Activated CD4-positive, alpha-beta T cell treated with anti-CD3 and anti-CD28 coated beads, Interleukin-2, amount 10 ng/mL, durations not matched to agents 24 days and 14 days (primary cell): ENCODE data around the gene ANO1. TPM values are rescaled to one million over a fixed set of nuclear protein-coding genes. Genes with fewer than 3 reads are reported as not detected.

Experiments
- DNase-seq: peaks from one replicate; pipeline ENCODE4 v3.0.0; 2022
- H3K27ac Mint-ChIP-seq: one replicate; pipeline ENCODE4 v1.8.0; 2022; ENCODE audit warnings: mild to moderate bottlenecking, mixed read lengths
- H3K27me3 Mint-ChIP-seq: one replicate; pipeline ENCODE4 v1.8.0; 2022; ENCODE audit warnings: mixed read lengths
- H3K36me3 Mint-ChIP-seq: one replicate; pipeline ENCODE4 v1.8.0; 2022; ENCODE audit warnings: low read depth, mild to moderate bottlenecking, mixed read lengths
- H3K4me1 Mint-ChIP-seq: one replicate; pipeline ENCODE4 v1.8.0; 2021; ENCODE audit warnings: mixed read lengths
- H3K4me3 Mint-ChIP-seq: one replicate; pipeline ENCODE4 v1.8.0; 2022; ENCODE audit warnings: mild to moderate bottlenecking, moderate library complexity, mixed read lengths
- H3K9me3 Mint-ChIP-seq: one replicate; pipeline ENCODE4 v1.8.0; 2021; ENCODE audit warnings: mixed read lengths
- intact Hi-C: fragments of 100-400 bp; cut with micrococcal nuclease; formaldehyde crosslinking; loops from one replicate; pipeline ENCODE4 v1.15.1; 2023
- total RNA-seq: library from RNA; stranded (reverse); gene quantifications from 2 replicates; pipeline ENCODE4 v1.2.3, GENCODE V29; 2022

ANO1 gene
- total RNA-seq, 1 donor from 2014 or later, result not detected

DNA sequence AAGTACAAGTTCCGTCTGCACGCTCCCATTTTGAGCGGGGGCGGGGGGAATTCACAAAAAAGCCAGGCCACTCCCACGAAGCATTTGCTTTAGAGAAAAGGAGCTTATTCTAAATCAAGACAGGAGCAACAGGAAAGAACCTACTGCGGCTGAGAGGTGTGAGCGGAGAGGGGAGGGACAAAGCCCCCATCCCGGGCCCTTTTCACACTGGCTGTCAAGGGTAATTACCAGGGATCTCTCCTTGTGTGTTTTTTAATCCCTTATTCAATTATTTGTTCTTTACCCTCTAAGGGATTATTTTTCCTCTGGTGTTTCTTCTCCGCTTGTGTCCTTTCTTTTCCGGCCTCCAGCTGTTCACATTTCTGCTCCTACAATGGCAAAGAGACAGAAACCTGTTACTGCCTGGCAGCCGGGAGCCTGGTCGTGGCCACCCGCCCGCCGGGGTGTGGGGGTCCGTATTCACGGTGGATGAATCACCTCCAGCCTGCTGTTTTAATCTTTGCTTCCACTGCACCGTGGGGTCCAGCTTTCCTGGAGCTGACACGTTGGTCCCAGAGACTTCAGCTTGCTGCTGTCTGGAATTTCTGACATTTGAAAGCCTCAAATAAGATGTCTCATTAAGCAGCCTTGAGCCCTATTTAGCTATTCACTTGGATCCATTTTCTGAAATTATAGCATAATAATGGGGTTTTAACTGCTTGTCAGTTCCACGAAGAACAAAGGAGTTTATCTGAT is 63.5 kb downstream of the ANO1 start:
- no peaks in the 10 kb centered on the region for H3K36me3 Mint-ChIP-seq
- peaks cover 3% of the 10 kb centered on the region for H3K4me1 Mint-ChIP-seq
- DNase-seq, result no peak
- intact Hi-C loops, result no loop called here
- H3K27me3 Mint-ChIP-seq, result peaks cover 25% of the 10 kb centered on the region
- H3K27ac Mint-ChIP-seq, result no peak overlapping the region
- H3K9me3 Mint-ChIP-seq, result no peaks in the 10 kb centered on the region
- no peak overlapping the region for H3K4me3 Mint-ChIP-seq

DNA sequence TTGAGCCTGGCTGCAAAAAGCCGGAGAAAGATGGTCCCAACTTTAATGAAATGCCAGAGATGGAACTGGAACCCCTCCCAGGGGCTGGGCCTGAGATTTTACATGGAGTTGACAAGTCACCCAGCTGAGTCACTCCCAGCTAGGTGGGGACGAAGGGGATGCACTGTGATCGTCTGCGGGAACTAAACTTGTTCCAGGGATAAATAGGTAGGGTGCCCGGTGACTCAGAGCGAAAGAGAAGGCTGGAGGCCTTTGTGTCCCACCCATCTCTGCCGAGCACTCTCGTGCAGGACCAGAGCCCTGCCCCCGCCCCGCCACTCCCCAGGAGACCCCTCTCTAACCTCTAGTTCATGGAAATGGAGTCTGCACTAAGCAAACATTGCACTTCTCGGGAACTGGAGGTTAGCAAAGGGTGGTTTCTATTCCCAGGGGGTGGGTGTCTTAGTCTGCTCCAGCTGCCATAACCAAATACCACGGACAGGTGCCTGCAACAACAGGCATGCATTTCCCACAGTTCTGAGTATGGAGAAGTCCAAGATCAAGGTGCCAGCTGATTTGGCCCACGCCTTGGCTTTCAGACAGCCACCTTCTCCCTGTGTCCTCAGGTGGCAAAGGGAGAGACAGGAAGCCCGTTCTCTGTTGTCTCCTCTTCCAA is 64.2 kb downstream of the ANO1 start:
- DNase-seq, result no peak
- Mint-ChIP-seq H3K4me3 (no peak overlapping the region), H3K4me1 (peaks cover 3% of the 10 kb centered on the region), H3K36me3 (no peaks in the 10 kb centered on the region), H3K9me3 (no peaks in the 10 kb centered on the region), H3K27me3 (peaks cover 29% of the 10 kb centered on the region), H3K27ac (no peak overlapping the region)
- intact Hi-C loops, result no loop called here

DNA sequence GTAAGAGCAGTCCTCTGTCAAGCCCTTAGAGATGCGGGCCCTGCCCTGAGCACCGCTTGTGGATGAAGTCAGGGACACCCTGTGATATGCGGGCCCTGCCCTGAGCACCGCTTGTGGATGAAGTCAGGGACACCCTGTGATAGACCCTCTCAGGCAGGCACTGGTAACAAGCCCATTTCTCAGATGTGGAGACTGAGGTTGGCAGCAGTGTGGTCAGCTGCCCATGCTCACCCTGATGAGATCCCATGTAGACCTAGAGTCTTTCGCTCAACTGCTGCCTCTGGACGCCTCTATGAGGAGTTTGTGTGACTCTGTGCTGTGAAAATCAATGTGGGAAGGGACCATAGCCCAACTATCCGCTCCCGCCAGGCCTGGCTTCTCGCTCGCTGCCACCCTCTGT is 66.1 kb downstream of the ANO1 start:
- Mint-ChIP-seq H3K27me3 (peaks cover 29% of the 10 kb centered on the region), H3K27ac (no peak overlapping the region), H3K4me1 (peaks cover 3% of the 10 kb centered on the region), H3K36me3 (no peaks in the 10 kb centered on the region), H3K9me3 (no peaks in the 10 kb centered on the region), H3K4me3 (no peak overlapping the region)
- intact Hi-C loops, result no loop called here
- no peak for DNase-seq

DNA sequence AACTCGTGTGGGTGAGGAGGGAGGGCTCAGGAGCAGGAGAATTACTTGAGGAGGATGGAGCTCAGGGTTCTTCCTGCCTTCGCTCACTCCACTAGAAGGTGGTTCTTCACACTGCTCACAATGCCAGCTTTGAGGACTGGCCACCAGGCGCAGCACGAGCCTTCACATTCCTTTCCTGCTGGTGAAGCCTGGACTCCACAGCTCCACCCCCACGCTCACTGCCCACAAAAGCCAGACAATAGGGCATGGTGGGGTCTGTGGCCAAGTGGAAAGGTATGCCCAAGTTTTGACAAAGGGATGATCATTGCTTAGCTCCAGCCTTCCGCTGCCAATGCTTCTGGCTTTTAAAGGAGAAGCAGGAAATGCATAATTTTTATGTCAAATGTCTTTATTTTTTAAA is 67.0 kb downstream of the ANO1 start:
- intact Hi-C loops, result no loop called here
- DNase-seq, result no peak
- no peak overlapping the region for H3K4me3 Mint-ChIP-seq
- H3K9me3 Mint-ChIP-seq, result no peaks in the 10 kb centered on the region
- peaks cover 3% of the 10 kb centered on the region for H3K4me1 Mint-ChIP-seq
- H3K27ac Mint-ChIP-seq, result no peak overlapping the region
- peaks cover 29% of the 10 kb centered on the region for H3K27me3 Mint-ChIP-seq
- H3K36me3 Mint-ChIP-seq, result no peaks in the 10 kb centered on the region

DNA sequence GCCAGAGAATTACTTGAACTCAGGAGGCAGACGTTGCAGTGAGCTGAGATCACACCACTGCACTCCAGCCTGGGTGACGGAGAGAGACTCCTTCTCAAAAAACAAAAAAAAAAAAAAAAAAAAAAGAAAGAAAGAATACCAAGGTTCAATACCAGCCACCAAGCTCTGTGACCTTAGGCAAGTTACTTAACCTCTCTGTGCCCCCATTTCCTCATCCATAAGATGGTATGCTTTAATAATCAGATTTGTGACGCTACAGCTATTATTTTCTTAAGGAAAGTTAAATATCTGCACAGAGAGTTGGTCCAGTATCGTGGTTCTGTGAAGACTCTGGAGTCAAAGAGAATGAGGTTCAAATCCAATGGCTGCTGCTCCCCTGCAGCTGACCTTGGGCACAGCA is 67.7 kb downstream of the ANO1 start:
- H3K27ac Mint-ChIP-seq, result no peak overlapping the region
- H3K9me3 Mint-ChIP-seq, result no peaks in the 10 kb centered on the region
- intact Hi-C loops, result no loop called here
- peaks cover 3% of the 10 kb centered on the region for H3K4me1 Mint-ChIP-seq
- peaks cover 24% of the 10 kb centered on the region for H3K27me3 Mint-ChIP-seq
- no peak for DNase-seq
- no peak overlapping the region for H3K4me3 Mint-ChIP-seq
- H3K36me3 Mint-ChIP-seq, result no peaks in the 10 kb centered on the region

DNA sequence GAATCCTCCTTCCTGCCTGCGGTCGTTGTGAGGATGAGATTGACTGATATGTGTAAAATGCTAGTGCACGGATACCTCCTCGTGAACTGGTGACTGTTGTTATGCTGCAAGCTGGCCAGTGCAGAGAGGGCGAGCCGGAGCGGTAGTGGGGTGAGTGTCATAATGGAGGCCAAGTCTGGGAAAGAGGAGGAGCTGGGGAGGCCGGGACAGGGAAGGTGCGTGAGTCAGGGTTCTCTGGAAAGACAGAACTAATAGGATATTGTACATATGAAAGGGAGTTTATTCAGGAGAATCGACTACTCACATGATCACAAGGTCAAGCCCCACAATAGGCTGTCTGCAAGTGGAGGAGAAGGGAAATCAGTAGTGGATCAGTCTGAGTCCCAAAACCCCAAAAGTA is 68.2 kb downstream of the ANO1 start:
- intact Hi-C loops, result no loop called here
- H3K27me3 Mint-ChIP-seq, result peaks cover 19% of the 10 kb centered on the region
- no peaks in the 10 kb centered on the region for H3K9me3 Mint-ChIP-seq
- H3K4me1 Mint-ChIP-seq, result peaks cover under 1% of the 10 kb centered on the region
- DNase-seq, result no peak
- H3K27ac Mint-ChIP-seq, result no peak overlapping the region
- H3K36me3 Mint-ChIP-seq, result no peaks in the 10 kb centered on the region
- H3K4me3 Mint-ChIP-seq, result no peak overlapping the region

DNA sequence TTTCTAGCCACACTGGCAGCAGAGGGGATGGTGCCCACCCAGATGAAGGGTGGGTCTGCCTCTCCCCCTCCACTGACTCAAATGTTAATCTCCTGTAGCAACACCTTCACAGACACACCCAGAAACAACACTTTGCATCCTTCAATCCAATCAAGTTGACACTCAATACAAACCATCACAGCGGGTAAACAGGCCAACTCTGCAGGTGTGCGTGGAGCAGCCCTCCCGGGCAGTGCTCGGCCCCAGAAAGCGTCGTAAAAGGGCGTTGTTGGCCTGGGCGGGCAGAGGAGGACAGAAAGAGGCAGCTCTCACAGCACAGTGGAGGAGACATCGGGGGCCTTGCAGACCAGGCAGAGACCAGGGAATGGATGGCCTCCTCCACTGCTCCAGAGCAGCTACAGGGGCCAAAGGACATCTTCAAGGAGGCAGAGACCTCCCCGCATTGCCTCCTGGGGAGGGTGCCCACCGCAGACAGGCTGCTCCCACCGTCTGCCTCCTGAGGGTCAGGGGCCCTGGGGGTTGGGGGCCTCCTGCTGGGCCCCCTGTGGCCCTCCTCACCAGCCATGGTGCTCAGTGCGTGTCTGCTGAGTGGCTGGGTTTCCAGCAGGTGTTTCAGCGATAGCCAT is 68.9 kb downstream of the ANO1 start:
- intact Hi-C loops, result no loop called here
- H3K9me3 Mint-ChIP-seq, result no peaks in the 10 kb centered on the region
- H3K27ac Mint-ChIP-seq, result no peak overlapping the region
- H3K4me3 Mint-ChIP-seq, result no peak overlapping the region
- H3K36me3 Mint-ChIP-seq, result no peaks in the 10 kb centered on the region
- peaks cover 13% of the 10 kb centered on the region for H3K27me3 Mint-ChIP-seq
- DNase-seq, result no peak
- no peaks in the 10 kb centered on the region for H3K4me1 Mint-ChIP-seq

DNA sequence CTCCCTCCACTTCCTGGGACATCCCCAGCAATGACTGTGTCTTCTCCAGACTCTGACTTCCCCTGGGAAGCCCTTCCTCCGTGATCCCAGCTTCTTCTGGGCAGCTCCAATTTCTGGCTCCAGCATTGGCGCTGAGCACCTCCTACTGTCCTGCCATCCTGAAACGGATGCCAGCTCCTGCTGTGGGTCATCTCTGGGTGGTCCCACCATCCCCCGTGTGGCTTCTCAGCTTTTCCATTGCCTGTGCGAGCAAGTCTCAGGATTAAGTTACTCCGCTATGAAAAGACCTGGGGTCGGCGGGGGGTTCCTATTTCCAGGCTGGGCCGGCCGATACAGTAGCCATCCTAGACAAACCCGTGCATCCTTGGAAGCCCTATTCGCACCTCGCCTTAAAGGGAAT is 69.6 kb downstream of the ANO1 start:
- Mint-ChIP-seq H3K9me3 (no peaks in the 10 kb centered on the region), H3K4me3 (no peak overlapping the region), H3K27ac (no peak overlapping the region), H3K4me1 (no peaks in the 10 kb centered on the region), H3K27me3 (peaks cover 11% of the 10 kb centered on the region), H3K36me3 (no peaks in the 10 kb centered on the region)
- intact Hi-C loops, result no loop called here
- no peak for DNase-seq

DNA sequence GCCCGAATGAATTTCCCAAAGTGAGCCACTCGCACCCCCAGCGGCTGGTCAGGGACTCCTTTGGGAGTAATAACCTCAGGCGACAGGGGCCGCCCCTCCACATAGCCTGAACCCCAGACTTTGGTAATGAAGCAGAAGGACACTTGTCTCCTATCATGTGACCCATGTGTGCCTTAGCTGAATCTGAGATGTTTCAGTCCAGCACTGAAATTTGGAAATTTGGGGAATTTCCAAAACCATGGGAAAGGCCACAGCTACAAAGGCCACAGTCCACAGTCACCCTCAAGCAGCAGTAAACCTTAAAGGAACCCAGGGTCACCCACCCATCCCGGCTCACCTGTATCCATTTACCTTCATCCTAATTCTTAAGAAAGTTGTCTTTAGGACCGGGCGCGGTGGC is 73.6 kb downstream of the ANO1 start:
- intact Hi-C loops, result no loop called here
- H3K27ac Mint-ChIP-seq, result no peak overlapping the region
- no peak overlapping the region for H3K4me3 Mint-ChIP-seq

DNA sequence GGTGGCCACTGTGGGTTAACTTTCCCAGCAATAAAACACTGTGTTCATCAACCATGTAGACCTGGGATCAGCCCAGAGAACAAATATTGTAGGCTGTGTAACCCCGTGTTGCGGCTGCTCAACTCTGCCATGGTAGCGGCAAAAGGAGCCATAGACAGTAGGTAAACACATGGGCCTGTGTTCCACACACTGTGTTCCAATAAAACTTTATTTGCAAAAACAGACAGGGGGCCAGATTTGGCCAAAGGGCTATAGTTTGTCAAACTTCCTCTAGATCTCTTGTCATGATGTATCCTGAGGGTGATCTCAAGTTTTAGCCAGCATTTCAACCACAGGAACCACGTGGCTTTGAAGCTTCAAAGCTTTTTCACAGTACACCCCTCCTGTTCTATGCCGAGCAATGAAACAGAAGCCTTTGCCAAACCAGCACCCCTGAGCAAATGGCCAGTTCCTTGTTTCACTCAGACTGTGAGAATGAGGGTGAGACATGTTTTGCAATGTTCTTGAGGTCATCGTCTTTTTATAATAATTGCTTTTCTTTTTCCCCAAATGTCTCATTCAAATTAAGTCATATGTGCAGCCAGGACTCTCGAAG is 75.1 kb downstream of the ANO1 start:
- Mint-ChIP-seq H3K4me3 (no peak overlapping the region), H3K36me3 (no peaks in the 10 kb centered on the region), H3K27me3 (no peaks in the 10 kb centered on the region), H3K9me3 (no peaks in the 10 kb centered on the region), H3K27ac (no peak overlapping the region), H3K4me1 (no peaks in the 10 kb centered on the region)
- intact Hi-C loops, result no loop called here
- no peak for DNase-seq

More for the DNA sequence above, 73.6 kb downstream of the ANO1 start:
- Mint-ChIP-seq H3K4me1 (no peaks in the 10 kb centered on the region), H3K27me3 (peaks cover 3% of the 10 kb centered on the region), H3K9me3 (no peaks in the 10 kb centered on the region), H3K36me3 (no peaks in the 10 kb centered on the region)
- DNase-seq, result no peak

DNA sequence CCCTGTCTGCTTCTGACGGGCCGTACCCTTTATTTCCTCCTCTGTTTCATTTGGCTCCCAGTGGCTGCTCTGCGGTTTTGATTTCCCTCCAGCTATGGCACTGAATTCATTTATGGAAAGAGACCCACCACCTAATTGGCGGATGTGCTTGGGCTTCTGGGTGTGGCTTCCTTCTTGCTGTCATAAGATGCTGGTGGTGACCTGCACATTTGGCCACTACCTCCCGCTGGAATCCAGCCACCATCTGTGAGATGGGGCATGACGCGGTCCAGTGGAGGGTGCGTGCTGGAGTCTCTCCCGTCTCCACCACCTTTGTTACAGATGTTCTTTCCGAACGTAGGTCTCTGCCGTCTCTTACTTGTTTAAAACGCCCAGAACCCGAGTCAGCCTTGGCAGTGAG is 77.3 kb downstream of the ANO1 start:
- no peak for DNase-seq
- Mint-ChIP-seq H3K27me3 (no peaks in the 10 kb centered on the region), H3K36me3 (no peaks in the 10 kb centered on the region), H3K27ac (no peak overlapping the region), H3K4me1 (no peaks in the 10 kb centered on the region), H3K9me3 (no peaks in the 10 kb centered on the region), H3K4me3 (no peak overlapping the region)
- intact Hi-C loops, result no loop called here

DNA sequence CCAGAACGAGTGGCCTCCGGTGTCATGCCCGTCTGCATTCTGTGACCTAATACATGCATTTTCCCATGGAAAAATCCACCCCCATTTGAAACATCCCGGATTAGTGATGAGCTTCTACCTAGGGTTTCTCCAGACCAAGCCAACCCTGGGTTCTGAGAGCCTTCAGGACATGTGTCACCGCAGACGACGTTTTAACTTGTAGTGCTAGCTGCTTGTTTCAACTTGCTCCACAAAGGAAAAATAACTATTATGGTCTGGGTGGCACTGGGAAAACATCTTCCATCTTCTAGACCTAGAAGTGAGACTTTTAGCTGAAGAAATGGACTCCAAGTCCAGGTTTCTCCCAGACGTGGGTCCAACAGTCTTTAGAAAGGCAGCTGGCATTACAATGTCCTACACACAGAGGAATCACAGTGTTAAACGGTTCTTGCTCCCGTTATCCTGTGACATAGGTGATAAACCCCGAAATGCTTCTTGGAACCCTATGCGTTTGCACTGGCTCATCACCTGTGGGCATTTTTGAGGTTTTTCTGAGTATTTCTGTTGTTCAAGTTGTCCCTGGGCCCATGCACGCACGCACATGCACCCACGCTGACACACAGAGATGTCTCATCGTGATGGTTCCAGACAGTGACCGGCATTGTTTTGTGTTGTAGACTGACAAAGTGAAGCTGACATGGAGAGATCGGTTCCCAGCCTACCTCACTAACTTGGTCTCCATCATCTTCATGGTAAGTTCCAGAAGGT is 78.3 kb downstream of the ANO1 start:
- no peak overlapping the region for H3K4me3 Mint-ChIP-seq
- H3K27me3 Mint-ChIP-seq, result no peaks in the 10 kb centered on the region
- intact Hi-C loops, result no loop called here
- H3K4me1 Mint-ChIP-seq, result no peaks in the 10 kb centered on the region
- no peaks in the 10 kb centered on the region for H3K9me3 Mint-ChIP-seq
- H3K36me3 Mint-ChIP-seq, result no peaks in the 10 kb centered on the region
- no peak overlapping the region for H3K27ac Mint-ChIP-seq
- no peak for DNase-seq

DNA sequence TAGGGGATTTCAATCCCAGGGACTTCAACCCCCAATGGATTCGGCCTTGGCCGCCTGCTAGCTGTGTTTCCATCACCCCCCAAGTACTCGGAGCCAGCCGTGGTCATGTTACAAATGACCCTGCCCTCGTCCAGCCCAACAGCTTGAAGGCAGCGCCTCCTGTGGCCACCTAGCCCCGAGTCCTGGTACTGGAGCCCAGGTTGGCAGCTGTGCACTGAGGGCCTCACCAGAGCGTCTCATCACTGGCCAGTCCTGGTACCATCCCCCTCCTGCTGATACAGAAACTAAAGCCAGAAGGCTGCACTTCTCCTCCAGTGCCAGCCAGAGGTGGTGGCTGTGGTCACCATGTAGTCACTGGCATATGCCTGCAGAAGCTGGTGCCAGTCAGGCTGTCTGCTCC is 80.1 kb downstream of the ANO1 start:
- intact Hi-C loops, result no loop called here
- Mint-ChIP-seq H3K4me3 (no peak overlapping the region), H3K9me3 (no peaks in the 10 kb centered on the region), H3K27ac (no peak overlapping the region), H3K36me3 (no peaks in the 10 kb centered on the region), H3K27me3 (no peaks in the 10 kb centered on the region), H3K4me1 (no peaks in the 10 kb centered on the region)
- DNase-seq, result no peak
